ENCODE results near the gene VTN.
A peak's percentile ranks its signal among the peaks of the same experiment; 100 is the strongest.

Gene VTN

DNA sequence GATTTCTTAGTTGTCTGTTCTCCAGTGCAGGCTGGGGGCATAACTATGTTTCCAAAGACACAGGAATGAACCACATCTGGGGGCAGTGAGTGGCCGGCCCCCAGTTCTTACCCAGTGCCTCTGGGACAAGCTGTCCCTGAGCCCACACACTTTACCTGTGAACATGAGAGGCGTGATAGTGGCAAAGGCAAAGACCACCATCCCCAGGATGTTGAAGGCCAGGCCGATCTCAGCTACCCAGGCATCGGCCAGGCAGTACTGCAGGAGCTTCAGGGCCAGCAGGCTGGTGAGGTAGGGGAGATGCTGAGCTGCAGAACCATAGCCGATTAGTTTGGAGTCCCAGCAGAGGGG, 34.3 kb upstream of the VTN start:
- H3K36me3 ChIP-seq (ENCODE audit: control insufficient read depth, insufficient read depth, low read length): peaks cover 1% of the 10 kb centered on the region; the same call in 1 of the 2 replicates
- H3K27ac ChIP-seq (ENCODE audit: low read depth, low read length): no peak overlapping the region
- H3K9ac ChIP-seq (ENCODE audit: low read length): no peak overlapping the region
- H3K27me3 ChIP-seq (ENCODE audit: control insufficient read depth, insufficient read depth, low read length): peaks cover 43% of the 10 kb centered on the region
- H3K9me3 ChIP-seq (ENCODE audit: control insufficient read depth, insufficient read depth, low read depth, low read length): no peaks in the 10 kb centered on the region
- H3K4me3 ChIP-seq (ENCODE audit: low read depth, low read length): no peak overlapping the region; the same call in 1 of the 2 replicates
- H3K4me1 ChIP-seq (ENCODE audit: control insufficient read depth, insufficient read depth, low read length): peaks cover 62% of the 10 kb centered on the region

DNA sequence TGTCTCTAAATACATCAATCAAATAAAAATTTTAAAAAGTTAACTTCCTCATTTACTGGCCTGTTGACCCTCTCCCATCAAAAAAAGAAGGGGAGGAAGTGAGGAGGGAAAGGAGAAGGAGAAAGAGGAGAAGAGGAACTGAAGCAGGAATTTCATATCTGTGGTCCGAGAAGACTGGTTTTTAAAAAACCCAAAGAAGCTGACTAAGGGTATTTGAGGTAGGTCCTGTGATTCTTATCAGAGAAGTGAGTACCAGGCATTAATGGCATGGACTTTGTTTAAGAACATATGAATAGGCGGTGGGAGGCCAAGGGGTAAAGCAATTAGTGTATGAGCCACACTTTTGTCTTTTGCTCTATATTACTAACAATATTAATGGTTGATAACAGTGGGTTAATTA, 33.9 kb upstream of the VTN start:
- H3K36me3 ChIP-seq (ENCODE audit: control insufficient read depth, insufficient read depth, low read length): peaks cover 6% of the 10 kb centered on the region; the same call in 1 of the 2 replicates
- peaks cover 60% of the 10 kb centered on the region for H3K4me1 ChIP-seq (ENCODE audit: control insufficient read depth, insufficient read depth, low read length)
- peaks cover 47% of the 10 kb centered on the region for H3K27me3 ChIP-seq (ENCODE audit: control insufficient read depth, insufficient read depth, low read length)
- no peaks in the 10 kb centered on the region for H3K9me3 ChIP-seq (ENCODE audit: control insufficient read depth, insufficient read depth, low read depth, low read length)
- H3K9ac ChIP-seq (ENCODE audit: low read length): no peak overlapping the region
- no peak overlapping the region for H3K27ac ChIP-seq (ENCODE audit: low read depth, low read length)
- H3K4me3 ChIP-seq (ENCODE audit: low read depth, low read length): no peak overlapping the region

DNA sequence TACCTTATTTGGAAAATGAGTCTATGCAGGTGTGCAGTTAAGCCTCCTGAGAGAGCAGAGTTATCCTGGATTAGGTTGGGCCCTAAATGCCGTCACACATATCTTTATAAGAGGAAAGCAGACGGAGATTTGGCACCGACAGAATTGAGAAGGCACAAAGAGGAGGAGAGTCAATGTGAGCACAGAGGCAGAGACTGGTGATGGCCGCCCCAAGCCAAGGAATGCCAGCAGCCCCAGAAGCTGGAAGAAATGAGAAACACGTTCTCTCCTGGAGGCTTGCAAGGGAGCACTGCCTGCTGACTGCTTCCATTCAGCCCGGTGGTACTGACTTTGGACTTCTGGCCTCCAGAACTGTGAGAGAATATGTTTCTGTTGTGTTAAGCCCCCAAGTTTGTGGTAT, 32.7 kb upstream of the VTN start:
- Histone ChIP-seq H3K36me3 (ENCODE audit: control insufficient read depth, insufficient read depth, low read length) (peaks cover 8% of the 10 kb centered on the region; the same call in 1 of the 2 replicates), H3K27ac (ENCODE audit: low read depth, low read length) (no peak overlapping the region), H3K9ac (ENCODE audit: low read length) (peak overlapping the region; percentile 2), H3K4me3 (ENCODE audit: low read depth, low read length) (peak overlapping the region; percentile 20; the same call in 1 of the 2 replicates), H3K27me3 (ENCODE audit: control insufficient read depth, insufficient read depth, low read length) (peaks cover 48% of the 10 kb centered on the region), H3K4me1 (ENCODE audit: control insufficient read depth, insufficient read depth, low read length) (peaks cover 51% of the 10 kb centered on the region), H3K9me3 (ENCODE audit: control insufficient read depth, insufficient read depth, low read depth, low read length) (no peaks in the 10 kb centered on the region)

- Histone ChIP-seq H3K27me3 (ENCODE audit: control insufficient read depth, insufficient read depth, low read length) (peaks cover 48% of the 10 kb centered on the region), H3K27ac (ENCODE audit: low read depth, low read length) (no peak overlapping the region), H3K4me3 (ENCODE audit: low read depth, low read length) (peak overlapping the region; percentile 20)
These were observed 32.1 kb upstream of the VTN start for GRCh38 chr17:28402224-28402630.

GRCh38 chr17:28399808-28400207, 29.7 kb upstream of the VTN start:
- no peak overlapping the region for H3K4me3 ChIP-seq (ENCODE audit: low read depth, low read length)
- H3K4me1 ChIP-seq (ENCODE audit: control insufficient read depth, insufficient read depth, low read length): peaks cover 46% of the 10 kb centered on the region
- peaks cover 43% of the 10 kb centered on the region for H3K27me3 ChIP-seq (ENCODE audit: control insufficient read depth, insufficient read depth, low read length)
- no peak overlapping the region for H3K9ac ChIP-seq (ENCODE audit: low read length)
- no peaks in the 10 kb centered on the region for H3K9me3 ChIP-seq (ENCODE audit: control insufficient read depth, insufficient read depth, low read depth, low read length)
- no peak overlapping the region for H3K27ac ChIP-seq (ENCODE audit: low read depth, low read length)
- H3K36me3 ChIP-seq (ENCODE audit: control insufficient read depth, insufficient read depth, low read length): peaks cover 8% of the 10 kb centered on the region; the same call in 1 of the 2 replicates

More at GRCh38 chr17:28402224-28402630, 32.1 kb upstream of the VTN start:
- H3K9ac ChIP-seq (ENCODE audit: low read length): no peak overlapping the region
- H3K36me3 ChIP-seq (ENCODE audit: control insufficient read depth, insufficient read depth, low read length): peaks cover 8% of the 10 kb centered on the region; the same call in 1 of the 2 replicates
- no peaks in the 10 kb centered on the region for H3K9me3 ChIP-seq (ENCODE audit: control insufficient read depth, insufficient read depth, low read depth, low read length)
- peaks cover 45% of the 10 kb centered on the region for H3K4me1 ChIP-seq (ENCODE audit: control insufficient read depth, insufficient read depth, low read length)

GRCh38 chr17:28398280-28398981, 28.3 kb upstream of the VTN start:
- no peak overlapping the region for H3K9ac ChIP-seq (ENCODE audit: low read length)
- peaks cover 8% of the 10 kb centered on the region; the same call in 1 of the 2 replicates for H3K36me3 ChIP-seq (ENCODE audit: control insufficient read depth, insufficient read depth, low read length)
- peaks cover 30% of the 10 kb centered on the region for H3K27me3 ChIP-seq (ENCODE audit: control insufficient read depth, insufficient read depth, low read length)
- no peaks in the 10 kb centered on the region for H3K9me3 ChIP-seq (ENCODE audit: control insufficient read depth, insufficient read depth, low read depth, low read length)
- no peak overlapping the region for H3K27ac ChIP-seq (ENCODE audit: low read depth, low read length)
- no peak overlapping the region for H3K4me3 ChIP-seq (ENCODE audit: low read depth, low read length)
- H3K4me1 ChIP-seq (ENCODE audit: control insufficient read depth, insufficient read depth, low read length): peaks cover 38% of the 10 kb centered on the region

GRCh38 chr17:28397687-28398279, 27.7 kb upstream of the VTN start:
- Histone ChIP-seq H3K27me3 (ENCODE audit: control insufficient read depth, insufficient read depth, low read length) (peaks cover 24% of the 10 kb centered on the region), H3K4me1 (ENCODE audit: control insufficient read depth, insufficient read depth, low read length) (peaks cover 32% of the 10 kb centered on the region), H3K4me3 (ENCODE audit: low read depth, low read length) (no peak overlapping the region), H3K9ac (ENCODE audit: low read length) (no peak overlapping the region), H3K36me3 (ENCODE audit: control insufficient read depth, insufficient read depth, low read length) (peaks cover 8% of the 10 kb centered on the region; the same call in 1 of the 2 replicates), H3K9me3 (ENCODE audit: control insufficient read depth, insufficient read depth, low read depth, low read length) (no peaks in the 10 kb centered on the region), H3K27ac (ENCODE audit: low read depth, low read length) (no peak overlapping the region)

- H3K9me3 ChIP-seq (ENCODE audit: control insufficient read depth, insufficient read depth, low read depth, low read length): no peaks in the 10 kb centered on the region
- H3K9ac ChIP-seq (ENCODE audit: low read length): no peak overlapping the region
- H3K27ac ChIP-seq (ENCODE audit: low read depth, low read length): no peak overlapping the region
- no peak overlapping the region for H3K4me3 ChIP-seq (ENCODE audit: low read depth, low read length)
- H3K36me3 ChIP-seq (ENCODE audit: control insufficient read depth, insufficient read depth, low read length): peaks cover 8% of the 10 kb centered on the region; the same call in 1 of the 2 replicates
- peaks cover 21% of the 10 kb centered on the region for H3K27me3 ChIP-seq (ENCODE audit: control insufficient read depth, insufficient read depth, low read length)
- peaks cover 32% of the 10 kb centered on the region for H3K4me1 ChIP-seq (ENCODE audit: control insufficient read depth, insufficient read depth, low read length)
These were observed 27.2 kb upstream of the VTN start for GRCh38 chr17:28397275-28397674.

GRCh38 chr17:28396635-28397239, 26.6 kb upstream of the VTN start:
- Histone ChIP-seq H3K4me1 (ENCODE audit: control insufficient read depth, insufficient read depth, low read length) (peaks cover 26% of the 10 kb centered on the region), H3K9me3 (ENCODE audit: control insufficient read depth, insufficient read depth, low read depth, low read length) (no peaks in the 10 kb centered on the region), H3K9ac (ENCODE audit: low read length) (no peak overlapping the region), H3K4me3 (ENCODE audit: low read depth, low read length) (no peak overlapping the region), H3K36me3 (ENCODE audit: control insufficient read depth, insufficient read depth, low read length) (peaks cover 8% of the 10 kb centered on the region; the same call in 1 of the 2 replicates), H3K27me3 (ENCODE audit: control insufficient read depth, insufficient read depth, low read length) (peaks cover 19% of the 10 kb centered on the region), H3K27ac (ENCODE audit: low read depth, low read length) (no peak overlapping the region)

DNA sequence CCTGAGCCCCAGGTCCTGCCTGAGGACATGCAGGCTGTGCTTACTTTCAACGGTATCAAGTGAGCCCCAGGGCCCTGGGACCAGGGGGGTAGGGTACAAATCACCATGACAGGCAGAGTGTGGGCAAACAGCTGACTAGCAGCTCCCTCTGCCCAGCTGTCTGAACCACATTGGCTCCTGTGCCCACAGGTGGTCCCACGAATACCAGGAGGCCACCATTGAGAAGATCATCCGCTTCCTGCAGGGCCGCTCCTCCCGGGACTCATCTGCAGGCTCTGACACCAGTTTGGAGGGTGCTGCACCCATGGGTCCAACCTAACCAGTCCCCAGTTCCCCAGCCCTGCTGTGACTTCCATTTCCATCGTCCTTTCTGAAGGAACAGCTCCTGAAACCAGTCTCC, 25.9 kb upstream of the VTN start:
- no peak overlapping the region for H3K4me3 ChIP-seq (ENCODE audit: low read depth, low read length)
- H3K27me3 ChIP-seq (ENCODE audit: control insufficient read depth, insufficient read depth, low read length): peaks cover 14% of the 10 kb centered on the region
- H3K9ac ChIP-seq (ENCODE audit: low read length): no peak overlapping the region
- H3K27ac ChIP-seq (ENCODE audit: low read depth, low read length): no peak overlapping the region
- H3K4me1 ChIP-seq (ENCODE audit: control insufficient read depth, insufficient read depth, low read length): peaks cover 23% of the 10 kb centered on the region
- peaks cover 8% of the 10 kb centered on the region; the same call in 1 of the 2 replicates for H3K36me3 ChIP-seq (ENCODE audit: control insufficient read depth, insufficient read depth, low read length)
- no peaks in the 10 kb centered on the region for H3K9me3 ChIP-seq (ENCODE audit: control insufficient read depth, insufficient read depth, low read depth, low read length)

- Histone ChIP-seq H3K27ac (ENCODE audit: low read depth, low read length) (no peak overlapping the region; the same call in 1 of the 2 replicates), H3K9ac (ENCODE audit: low read length) (no peak overlapping the region), H3K36me3 (ENCODE audit: control insufficient read depth, insufficient read depth, low read length) (peaks cover 8% of the 10 kb centered on the region; the same call in 1 of the 2 replicates), H3K4me3 (ENCODE audit: low read depth, low read length) (no peak overlapping the region), H3K4me1 (ENCODE audit: control insufficient read depth, insufficient read depth, low read length) (peaks cover 23% of the 10 kb centered on the region), H3K9me3 (ENCODE audit: control insufficient read depth, insufficient read depth, low read depth, low read length) (no peaks in the 10 kb centered on the region), H3K27me3 (ENCODE audit: control insufficient read depth, insufficient read depth, low read length) (peaks cover 9% of the 10 kb centered on the region)
These were observed 25.3 kb upstream of the VTN start for GRCh38 chr17:28395426-28395825.

Data from HUES6 (cell line).